Neural cell (in vitro differentiated cells): ENCODE measurements around the gene RNF215. TPM values are rescaled to one million over a fixed set of nuclear protein-coding genes. Genes with fewer than 3 reads are reported as not detected.

Source experiments
- H2AFZ ChIP-seq: fragments of 200-600, 300-800 bp; sonication (generic), shearing (Covaris generic); 2 replicates; pipeline ENCODE4 v1.6.0; 2014; ENCODE audit warnings: low read depth, mild to moderate bottlenecking, antibody characterized with exemption, low read length, moderate library complexity
- H3F3A ChIP-seq: fragments of 200-600 bp; shearing (Covaris generic); 2 replicates; pipeline ENCODE4 v1.6.1; 2016; ENCODE audit warnings: mild to moderate bottlenecking, moderate library complexity, mixed read lengths, antibody characterized with exemption, low read length; ENCODE audit not compliant: insufficient read depth, poor library complexity, severe bottlenecking
- H3K27ac ChIP-seq: fragments of 200-600, 300-800 bp; sonication (generic), shearing (Covaris generic); 2 replicates; pipeline ENCODE4 v1.5.1; 2014; ENCODE audit warnings: mild to moderate bottlenecking, low read length, moderate library complexity
- H3K27me3 ChIP-seq: fragments of 300-800, 200-600 bp; sonication (generic), shearing (Covaris generic); 2 replicates; pipeline ENCODE4 v1.6.0; 2014; ENCODE audit warnings: mild to moderate bottlenecking, low read depth, low read length, moderate library complexity; ENCODE audit not compliant: insufficient read depth
- H3K36me3 ChIP-seq: fragments of 300-800, 200-600 bp; sonication (generic), shearing (Covaris generic); 2 replicates; pipeline ENCODE4 v1.5.1; 2014; ENCODE audit warnings: mild to moderate bottlenecking, antibody characterized with exemption, low read length, moderate library complexity; ENCODE audit not compliant: insufficient read depth
- H3K4me2 ChIP-seq: fragments of 300-800, 200-600 bp; sonication (generic), shearing (Covaris generic); 2 replicates; pipeline ENCODE4 v1.6.0; 2014; ENCODE audit warnings: mild to moderate bottlenecking, low read length
- H3K4me3 ChIP-seq: fragments of 300-800, 200-600 bp; sonication (generic), shearing (Covaris generic); 2 replicates; pipeline ENCODE4 v1.5.1; 2014; ENCODE audit warnings: mild to moderate bottlenecking, low read length, moderate library complexity
- H3K79me2 ChIP-seq: fragments of 200-600 bp; shearing (Covaris generic); replicated peaks from 2 replicates; pipeline ENCODE4 v1.6.0; 2014; ENCODE audit warnings: mild to moderate bottlenecking, low read length, moderate library complexity; ENCODE audit not compliant: insufficient read depth
- H3K9ac ChIP-seq: fragments of 300-800, 200-600 bp; sonication (generic), shearing (Covaris generic); 2 replicates; pipeline ENCODE4 v1.6.1; 2016; ENCODE audit warnings: mild to moderate bottlenecking, low read length, mixed read lengths
- H3K9me2 ChIP-seq: fragments of 200-600 bp; shearing (Covaris generic); 2 replicates; pipeline ENCODE4 v1.6.1; 2016; ENCODE audit warnings: mild to moderate bottlenecking, low read length, mixed read lengths; ENCODE audit not compliant: insufficient read depth
- H3K9me3 ChIP-seq: fragments of 200-600, 300-800 bp; sonication (generic), shearing (Covaris generic); 2 replicates; pipeline ENCODE4 v1.6.1; 2016; ENCODE audit warnings: mild to moderate bottlenecking, mixed run types, low read length, moderate library complexity, mixed read lengths
- H4K20me1 ChIP-seq: fragments of 200-600 bp; shearing (Covaris generic); 2 replicates; pipeline ENCODE4 v1.6.1; 2016; ENCODE audit warnings: mild to moderate bottlenecking, mixed run types; ENCODE audit not compliant: insufficient read depth
- EP300 ChIP-seq: fragments of 450-650 bp; conservative IDR thresholded peaks from 2 replicates; pipeline ENCODE4 v1.6.1; 2014; ENCODE audit warnings: antibody characterized with exemption, mild to moderate bottlenecking, moderate library complexity; ENCODE audit not compliant: poor library complexity, severe bottlenecking
- EZH2 ChIP-seq: fragments of 200-600, 300-800 bp; shearing (Covaris generic), sonication (generic); IDR thresholded peaks from 2 replicates; pipeline ENCODE4 v1.6.1; 2014; ENCODE audit warnings: antibody characterized with exemption, low read length, borderline replicate concordance, mild to moderate bottlenecking; ENCODE audit not compliant: insufficient read depth, poor library complexity, severe bottlenecking
- MXI1 ChIP-seq: fragments of 450-650 bp; conservative IDR thresholded peaks from 2 replicates; pipeline ENCODE4 v1.6.1; 2014; ENCODE audit warnings: antibody characterized with exemption, mild to moderate bottlenecking; ENCODE audit not compliant: poor library complexity, severe bottlenecking
- POLR2AphosphoS5 ChIP-seq: IDR thresholded peaks from 2 replicates; pipeline ENCODE4 v1.6.1; 2012
- RAD21 ChIP-seq: fragments of 450-650 bp; conservative IDR thresholded peaks from 2 replicates; pipeline ENCODE4 v1.6.1; 2014; ENCODE audit warnings: antibody characterized with exemption, mild to moderate bottlenecking, moderate library complexity
- SMC3 ChIP-seq: fragments of 450-650 bp; conservative IDR thresholded peaks from 2 replicates; pipeline ENCODE4 v1.6.1; 2014; ENCODE audit warnings: antibody characterized with exemption, mild to moderate bottlenecking, moderate library complexity; ENCODE audit not compliant: poor library complexity
- TAF1 ChIP-seq: IDR thresholded peaks from 2 replicates; pipeline ENCODE4 v1.6.1; 2012; ENCODE audit warnings: low read depth
- polyA plus RNA-seq: library from polyadenylated mRNA; depleted of rRNA; stranded (reverse); fragments of >200 nt; gene quantifications from 2 replicates; pipeline ENCODE4 v1.2.3, GENCODE V29; 2014
- TF ChIP-seq, protein P1 (sequence below): IDR thresholded peaks from 2 replicates; pipeline ENCODE4 v1.6.1; 2012; ENCODE audit warnings: borderline replicate concordance
- TF ChIP-seq, protein P2 (sequence below): fragments of 450-650 bp; IDR thresholded peaks from 2 replicates; pipeline ENCODE4 v1.5.1; 2014; ENCODE audit warnings: antibody characterized with exemption, mild to moderate bottlenecking, moderate library complexity; ENCODE audit not compliant: poor library complexity, severe bottlenecking

Gene RNF215
- polyA plus RNA-seq, 1 donor from 2014 or later, result 28.3 TPM

DNA sequence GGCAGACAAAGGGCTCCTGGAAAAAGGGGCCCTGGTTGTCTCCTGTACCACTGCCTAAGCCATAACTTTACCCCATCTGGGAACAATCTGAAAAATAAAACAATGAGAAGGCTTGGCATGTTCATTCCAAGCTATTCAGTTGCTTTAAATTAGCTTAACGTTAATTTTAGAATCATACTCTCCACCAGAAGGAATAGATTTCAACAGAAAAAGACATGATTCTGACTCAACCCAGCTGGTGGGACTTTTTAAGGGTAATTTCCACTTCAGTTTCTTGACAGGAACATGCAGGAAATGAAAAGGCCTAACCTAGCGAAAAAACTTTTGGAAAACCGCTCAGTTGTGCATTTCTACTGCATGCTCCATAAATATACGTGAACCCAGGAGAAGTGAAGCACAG lies 38.4 kb downstream of the RNF215 start:
- no peaks in the 10 kb centered on the region for H4K20me1 ChIP-seq

DNA sequence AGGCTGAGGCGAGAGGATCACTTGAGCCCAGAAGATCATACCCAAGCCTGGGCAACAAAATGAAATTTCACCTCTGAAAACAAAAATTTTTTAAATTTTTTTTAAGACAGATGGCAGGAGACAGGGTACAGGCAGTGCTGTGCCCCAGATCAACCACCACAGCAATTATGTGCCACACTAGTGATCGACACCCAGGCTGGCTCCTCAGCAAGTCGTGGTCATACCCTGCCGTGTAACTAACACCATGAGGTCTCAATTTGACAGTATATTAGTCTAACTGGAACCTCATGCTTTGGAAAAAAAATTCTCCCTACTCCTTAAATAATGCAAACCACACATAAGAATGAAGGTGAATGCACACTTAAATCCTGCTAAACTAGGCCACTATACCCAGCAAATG lies 38.8 kb downstream of the RNF215 start:
- H2AFZ ChIP-seq, result no peak overlapping the region
- no peaks in the 10 kb centered on the region for H3K9me2 ChIP-seq
- H3K4me2 ChIP-seq, result no peak overlapping the region
- no peak overlapping the region for H3K27ac ChIP-seq
- H3K27me3 ChIP-seq, result no peaks in the 10 kb centered on the region
- no peak overlapping the region for H3K9ac ChIP-seq
- TF ChIP-seq, protein P1, sequence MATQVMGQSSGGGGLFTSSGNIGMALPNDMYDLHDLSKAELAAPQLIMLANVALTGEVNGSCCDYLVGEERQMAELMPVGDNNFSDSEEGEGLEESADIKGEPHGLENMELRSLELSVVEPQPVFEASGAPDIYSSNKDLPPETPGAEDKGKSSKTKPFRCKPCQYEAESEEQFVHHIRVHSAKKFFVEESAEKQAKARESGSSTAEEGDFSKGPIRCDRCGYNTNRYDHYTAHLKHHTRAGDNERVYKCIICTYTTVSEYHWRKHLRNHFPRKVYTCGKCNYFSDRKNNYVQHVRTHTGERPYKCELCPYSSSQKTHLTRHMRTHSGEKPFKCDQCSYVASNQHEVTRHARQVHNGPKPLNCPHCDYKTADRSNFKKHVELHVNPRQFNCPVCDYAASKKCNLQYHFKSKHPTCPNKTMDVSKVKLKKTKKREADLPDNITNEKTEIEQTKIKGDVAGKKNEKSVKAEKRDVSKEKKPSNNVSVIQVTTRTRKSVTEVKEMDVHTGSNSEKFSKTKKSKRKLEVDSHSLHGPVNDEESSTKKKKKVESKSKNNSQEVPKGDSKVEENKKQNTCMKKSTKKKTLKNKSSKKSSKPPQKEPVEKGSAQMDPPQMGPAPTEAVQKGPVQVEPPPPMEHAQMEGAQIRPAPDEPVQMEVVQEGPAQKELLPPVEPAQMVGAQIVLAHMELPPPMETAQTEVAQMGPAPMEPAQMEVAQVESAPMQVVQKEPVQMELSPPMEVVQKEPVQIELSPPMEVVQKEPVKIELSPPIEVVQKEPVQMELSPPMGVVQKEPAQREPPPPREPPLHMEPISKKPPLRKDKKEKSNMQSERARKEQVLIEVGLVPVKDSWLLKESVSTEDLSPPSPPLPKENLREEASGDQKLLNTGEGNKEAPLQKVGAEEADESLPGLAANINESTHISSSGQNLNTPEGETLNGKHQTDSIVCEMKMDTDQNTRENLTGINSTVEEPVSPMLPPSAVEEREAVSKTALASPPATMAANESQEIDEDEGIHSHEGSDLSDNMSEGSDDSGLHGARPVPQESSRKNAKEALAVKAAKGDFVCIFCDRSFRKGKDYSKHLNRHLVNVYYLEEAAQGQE, result no peak
- TF ChIP-seq, protein P2, sequence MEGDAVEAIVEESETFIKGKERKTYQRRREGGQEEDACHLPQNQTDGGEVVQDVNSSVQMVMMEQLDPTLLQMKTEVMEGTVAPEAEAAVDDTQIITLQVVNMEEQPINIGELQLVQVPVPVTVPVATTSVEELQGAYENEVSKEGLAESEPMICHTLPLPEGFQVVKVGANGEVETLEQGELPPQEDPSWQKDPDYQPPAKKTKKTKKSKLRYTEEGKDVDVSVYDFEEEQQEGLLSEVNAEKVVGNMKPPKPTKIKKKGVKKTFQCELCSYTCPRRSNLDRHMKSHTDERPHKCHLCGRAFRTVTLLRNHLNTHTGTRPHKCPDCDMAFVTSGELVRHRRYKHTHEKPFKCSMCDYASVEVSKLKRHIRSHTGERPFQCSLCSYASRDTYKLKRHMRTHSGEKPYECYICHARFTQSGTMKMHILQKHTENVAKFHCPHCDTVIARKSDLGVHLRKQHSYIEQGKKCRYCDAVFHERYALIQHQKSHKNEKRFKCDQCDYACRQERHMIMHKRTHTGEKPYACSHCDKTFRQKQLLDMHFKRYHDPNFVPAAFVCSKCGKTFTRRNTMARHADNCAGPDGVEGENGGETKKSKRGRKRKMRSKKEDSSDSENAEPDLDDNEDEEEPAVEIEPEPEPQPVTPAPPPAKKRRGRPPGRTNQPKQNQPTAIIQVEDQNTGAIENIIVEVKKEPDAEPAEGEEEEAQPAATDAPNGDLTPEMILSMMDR, result no peak
- no peak for TF ChIP-seq RAD21
- TF ChIP-seq MXI1, result no peak
- no peak for TF ChIP-seq POLR2AphosphoS5
- no peak for TF ChIP-seq SMC3
- TF ChIP-seq EZH2, result no peak
- no peak for TF ChIP-seq EP300
- TF ChIP-seq TAF1, result no peak
- no peaks in the 10 kb centered on the region for H3K9me3 ChIP-seq
- peaks cover 8% of the 10 kb centered on the region for H3K36me3 ChIP-seq
- peaks cover 23% of the 10 kb centered on the region for H3K79me2 ChIP-seq
- no peaks in the 10 kb centered on the region for H4K20me1 ChIP-seq
- no peaks in the 10 kb centered on the region for H3F3A ChIP-seq
- H3K4me3 ChIP-seq, result no peak overlapping the region

More for the DNA sequence above, 38.4 kb downstream of the RNF215 start:
- Histone ChIP-seq H3K27me3 (no peaks in the 10 kb centered on the region), H2AFZ (no peak overlapping the region), H3K4me2 (no peak overlapping the region), H3F3A (no peaks in the 10 kb centered on the region), H3K27ac (no peak overlapping the region), H3K4me3 (no peak overlapping the region), H3K79me2 (peaks cover 24% of the 10 kb centered on the region), H3K9me2 (no peaks in the 10 kb centered on the region), H3K9me3 (no peaks in the 10 kb centered on the region), H3K9ac (no peak overlapping the region), H3K36me3 (peaks cover 7% of the 10 kb centered on the region)
- TF ChIP-seq MXI1, result no peak
- TF ChIP-seq TAF1, result no peak
- no peak for TF ChIP-seq SMC3
- no peak for TF ChIP-seq POLR2AphosphoS5
- TF ChIP-seq, protein P1, result no peak
- TF ChIP-seq, protein P2, result no peak
- no peak for TF ChIP-seq EZH2
